Fibroblast of villous mesenchyme (primary cell): ENCODE measurements around the gene OR10J4. TPM values are rescaled to one million over a fixed set of nuclear protein-coding genes. Genes with fewer than 3 reads are reported as not detected.

Experiments
- DNase-seq: peaks from one replicate; pipeline ENCODE4 v3.0.0-alpha.2; 2010; ENCODE audit warnings: low read depth
- H3K4me3 ChIP-seq: 2 replicates; pipeline ENCODE4 v1.5.1; 2011; ENCODE audit warnings: low read depth, mild to moderate bottlenecking, low read length
- CTCF ChIP-seq: IDR thresholded peaks from 2 replicates; pipeline ENCODE4 v1.5.1; 2012; ENCODE audit warnings: low read depth, mild to moderate bottlenecking, low read length; ENCODE audit not compliant: insufficient read depth
- total RNA-seq: library from RNA; depleted of rRNA; stranded (reverse); fragments of >200 nt; gene quantifications from 2 replicates; pipeline ENCODE4 v1.2.3, GENCODE V29; 2012

OR10J4 gene
- not detected in 2 replicates for total RNA-seq

GRCh38 chr1:159431904-159432303 is at the start of gene OR10J4:
Gene OR10J4, plus strand, starts transcription at chr1:159432204.
- no peak for TF ChIP-seq CTCF
- no peak for DNase-seq
- H3K4me3 ChIP-seq, result no peak within 1 kb of the TSS

- no peak for DNase-seq
- no peak overlapping the region for H3K4me3 ChIP-seq
- no peak for TF ChIP-seq CTCF
Measured at GRCh38 chr1:159406821-159407220, 25.2 kb upstream of the OR10J4 start.

GRCh38 chr1:159408862-159409400 is 23.1 kb upstream of the OR10J4 start:
- DNase-seq, result no peak
- TF ChIP-seq CTCF, result no peak
- no peak overlapping the region for H3K4me3 ChIP-seq

- no peak for DNase-seq
- no peak overlapping the region for H3K4me3 ChIP-seq
- TF ChIP-seq CTCF, result peak; percentile 14
Measured at GRCh38 chr1:159421821-159422220, 10.2 kb upstream of the OR10J4 start.

- no peak for TF ChIP-seq CTCF
- DNase-seq, result peak; percentile 7
- H3K4me3 ChIP-seq, result no peak overlapping the region
Measured at GRCh38 chr1:159428536-159428935, 3.5 kb upstream of the OR10J4 start.

GRCh38 chr1:159429074-159429861 is 2.7 kb upstream of the OR10J4 start:
- DNase-seq, result peak; percentile 56
- TF ChIP-seq CTCF, result no peak

GRCh38 chr1:159430985-159431384 is 1.0 kb upstream of the OR10J4 start:
- TF ChIP-seq CTCF, result no peak
- no peak overlapping the region for H3K4me3 ChIP-seq
- DNase-seq, result no peak

More at GRCh38 chr1:159429074-159429861, 2.7 kb upstream of the OR10J4 start:
- H3K4me3 ChIP-seq, result no peak overlapping the region
